Smooth muscle cell (in vitro differentiated cells): ENCODE data around the gene GUCY2D. TPM values are rescaled to one million over a fixed set of nuclear protein-coding genes. Genes with fewer than 3 reads are reported as not detected.

Experiments
- DNase-seq: peaks from one replicate; lab custom pipeline; 2025; ENCODE audit not compliant: unreplicated experiment; lab: John Stamatoyannopoulos, UW
- H2AFZ ChIP-seq: fragments of 200-600 bp; sonication (generic); 2 replicates; pipeline ENCODE4 v1.6.0; 2016; ENCODE audit warnings: antibody characterized with exemption, low read depth, mild to moderate bottlenecking
- H3F3A ChIP-seq: fragments of 200-600 bp; sonication (generic); 2 replicates; pipeline ENCODE4 v1.6.0; 2017; ENCODE audit warnings: antibody characterized with exemption, low read depth
- H3K27ac ChIP-seq: fragments of 200-600 bp; sonication (generic); 2 replicates; pipeline ENCODE4 v1.5.1; 2016; ENCODE audit warnings: low read depth, mild to moderate bottlenecking
- H3K27me3 ChIP-seq: fragments of 200-600 bp; sonication (generic); 2 replicates; pipeline ENCODE4 v1.6.1; 2016; ENCODE audit warnings: low read depth, mild to moderate bottlenecking
- H3K36me3 ChIP-seq: fragments of 200-600 bp; sonication (generic); 2 replicates; pipeline ENCODE4 v1.5.1; 2016; ENCODE audit warnings: low read depth
- H3K4me1 ChIP-seq: fragments of 200-600 bp; sonication (generic); 2 replicates; pipeline ENCODE4 v1.5.1; 2016; ENCODE audit warnings: low read depth
- H3K4me2 ChIP-seq: fragments of 200-600 bp; sonication (generic); 2 replicates; pipeline ENCODE4 v1.6.0; 2016; ENCODE audit warnings: mild to moderate bottlenecking
- H3K4me3 ChIP-seq: fragments of 200-600 bp; sonication (generic); 2 replicates; pipeline ENCODE4 v1.5.1; 2016; ENCODE audit warnings: mild to moderate bottlenecking
- H3K79me2 ChIP-seq: fragments of 200-600 bp; sonication (generic); 2 replicates; pipeline ENCODE4 v1.6.0; 2016; ENCODE audit warnings: low read depth, mild to moderate bottlenecking
- H3K9ac ChIP-seq: fragments of 200-600 bp; sonication (generic); 2 replicates; pipeline ENCODE4 v1.6.0; 2016; ENCODE audit warnings: low read depth
- H3K9me3 ChIP-seq: fragments of 200-600 bp; sonication (generic); replicated peaks from 2 replicates; pipeline ENCODE4 v1.5.1; 2016; ENCODE audit warnings: low read depth
- H4K20me1 ChIP-seq: fragments of 200-600 bp; sonication (generic); 2 replicates; pipeline ENCODE4 v1.6.0; 2016; ENCODE audit warnings: low read depth
- CTCF ChIP-seq: fragments of 200-600 bp; sonication (generic); IDR thresholded peaks from 2 replicates; pipeline ENCODE4 v1.5.1; 2017; ENCODE audit warnings: borderline replicate concordance, mild to moderate bottlenecking, antibody characterized with exemption; ENCODE audit not compliant: insufficient read depth, poor library complexity, severe bottlenecking
- WGBS: methylation state at CpG from one replicate; pipeline ENCODE4 v1.1.7; 2016; ENCODE audit warnings: low lambda C conversion rate; 5-methylcytosine and 5-hydroxymethylcytosine counted together
- polyA plus RNA-seq: library from polyadenylated mRNA; unstranded; fragments of >200 nt; fragmentation: Nextera tagmentation; extraction: Ambion mirVana; gene quantifications from 2 replicates; pipeline ENCODE4 v1.2.1, GENCODE V29; 2016
- total RNA-seq: library from RNA; depleted of rRNA; stranded (reverse); fragments of >200 nt; gene quantifications from 2 replicates; pipeline ENCODE4 v1.2.3, GENCODE V29; 2014

GUCY2D gene
- total and polyA plus RNA-seq, 2 experiments from 2014 or later: 0.57 TPM; not detected in 1

- Histone ChIP-seq H2AFZ (no peak overlapping the region), H3K4me2 (peak overlapping the region; percentile 87)
- WGBS: 74% methylated on average over 42 of the region's 44 CpGs
Observed at GRCh38 chr17:8015236-8015956, 13.0 kb downstream of the GUCY2D start.

GRCh38 chr17:8015957-8016631 is 13.7 kb downstream of the GUCY2D start:
- H3K27me3 ChIP-seq: peaks cover 9% of the 10 kb centered on the region
- no peaks in the 10 kb centered on the region for H4K20me1 ChIP-seq
- H3K9me3 ChIP-seq: no peaks in the 10 kb centered on the region
- no peak for DNase-seq
- H3K9ac ChIP-seq: no peak overlapping the region
- peaks cover 15% of the 10 kb centered on the region for H3K4me1 ChIP-seq
- 2% methylated on average over 23 of the region's 46 CpGs for WGBS
- peak overlapping the region; percentile 74 for H2AFZ ChIP-seq
- no peak overlapping the region for H3K27ac ChIP-seq
- TF ChIP-seq CTCF: no peak
- H3K4me2 ChIP-seq: peak overlapping the region; percentile 87
- H3K79me2 ChIP-seq: no peaks in the 10 kb centered on the region
- H3F3A ChIP-seq: no peaks in the 10 kb centered on the region
- H3K36me3 ChIP-seq: no peaks in the 10 kb centered on the region
- peak overlapping the region; percentile 58 for H3K4me3 ChIP-seq

More at GRCh38 chr17:8015236-8015956, 13.0 kb downstream of the GUCY2D start:
- H4K20me1 ChIP-seq: no peaks in the 10 kb centered on the region
- no peak overlapping the region for H3K9ac ChIP-seq
- no peaks in the 10 kb centered on the region for H3K36me3 ChIP-seq
- H3K79me2 ChIP-seq: no peaks in the 10 kb centered on the region
- peak overlapping the region; percentile 58 for H3K4me3 ChIP-seq
- no peaks in the 10 kb centered on the region for H3K9me3 ChIP-seq
- peaks cover 15% of the 10 kb centered on the region for H3K4me1 ChIP-seq
- H3K27me3 ChIP-seq: peaks cover 9% of the 10 kb centered on the region
- TF ChIP-seq CTCF: no peak
- no peaks in the 10 kb centered on the region for H3F3A ChIP-seq
- no peak overlapping the region for H3K27ac ChIP-seq
- DNase-seq: no peak

GRCh38 chr17:8016632-8017424 is 14.4 kb downstream of the GUCY2D start:
- Histone ChIP-seq H3K27ac (no peak overlapping the region), H3K4me3 (peak overlapping the region; percentile 58), H3K36me3 (no peaks in the 10 kb centered on the region), H3F3A (no peaks in the 10 kb centered on the region), H3K9me3 (no peaks in the 10 kb centered on the region), H3K9ac (no peak overlapping the region), H2AFZ (peak overlapping the region; percentile 74), H3K79me2 (no peaks in the 10 kb centered on the region), H4K20me1 (no peaks in the 10 kb centered on the region), H3K4me1 (peaks cover 15% of the 10 kb centered on the region), H3K27me3 (peaks cover 9% of the 10 kb centered on the region), H3K4me2 (peak overlapping the region; percentile 87)
- DNase-seq: no peak
- TF ChIP-seq CTCF: peak; percentile 59
- 25% methylated on average over 12 of the region's 12 CpGs for WGBS
